ENCODE measurements around the gene FGF6. TPM values are rescaled to one million over a fixed set of nuclear protein-coding genes. Genes with fewer than 3 reads are reported as not detected.

FGF6 gene
- total and polyA plus RNA-seq, 2 of the 13 experiments (the other 11 are each of a cell fraction or from before 2014, with no cell fraction given), result not detected

- no peak overlapping the region for H3K4me2 ChIP-seq (ENCODE audit: low read depth, low read length)
- DNase-seq (ENCODE audit: low spot score) (no peak), ATAC-seq (no peak), FAIRE-seq (no peak)
- H3K4me3 ChIP-seq (replicated peaks in 1 of 3; ENCODE audit: insufficient read depth in 1 of 3, low read depth in 2 of 3, low read length in 3 of 3), result no peak overlapping the region
- POLR2A ChIA-PET, result no interaction called here
- no peak overlapping the region for H3K9ac ChIP-seq (ENCODE audit: insufficient read depth, low read depth, low read length)
- no peaks in the 10 kb centered on the region for H4K20me1 ChIP-seq (ENCODE audit: insufficient read depth, low read length)
- WGBS (ENCODE audit: low lambda C conversion rate), result 44% methylated on average over 9 of the region's 17 CpGs
- H3K4me1 ChIP-seq (ENCODE audit: insufficient read depth, low read length), result no peaks in the 10 kb centered on the region
- in situ Hi-C loops (cut with HindIII; ENCODE audit: extremely low pct_ligation_motif_present, low pct_unique_long_range_greater_than_20kb), result no loop called here
- intact Hi-C loops (cut with micrococcal nuclease; ENCODE audit: unreplicated experiment), result no loop called here
- no peaks in the 10 kb centered on the region for H3K79me2 ChIP-seq (ENCODE audit: insufficient read depth, low read length)
- no peak overlapping the region for H3K27ac ChIP-seq (ENCODE audit: extremely low read length, insufficient read depth, low read length)
- H3K9me3 ChIP-seq (ENCODE audit: low read length), result no peaks in the 10 kb centered on the region
- H3K36me3 ChIP-seq (replicated peaks in 1 of 2; ENCODE audit: control insufficient read depth in 1 of 2, insufficient read depth in 2 of 2, low read length in 2 of 2), result no peaks in the 10 kb centered on the region
- H3K27me3 ChIP-seq (ENCODE audit: control insufficient read depth in 1 of 2, insufficient read depth in 2 of 2, low read length in 2 of 2), result peaks cover 6 to 52% of the 10 kb centered on the region in 2 experiments
- CTCF ChIA-PET (ENCODE audit: low intra/inter-chr PET ratio, low total read pairs), result no interaction called here
- H2AFZ ChIP-seq (ENCODE audit: low read length), result no peak overlapping the region
- TF ChIP-seq FLYWCH1 (CRISPR knock-in tag; IDR thresholded peaks at IDR 0.05), result no peak
- no peak for TF ChIP-seq BHLHE40 (IDR thresholded peaks at IDR 0.05; ENCODE audit: low read length)
- TF ChIP-seq BCL3 (CRISPR knock-in tag; IDR thresholded peaks at IDR 0.05), result no peak
- TF ChIP-seq DPF2 (CRISPR knock-in tag; IDR thresholded peaks at IDR 0.05; ENCODE audit: borderline replicate concordance, low read depth), result no peak
- TF ChIP-seq ZNF709 (CRISPR knock-in tag; IDR thresholded peaks at IDR 0.05), result no peak
- no peak for TF ChIP-seq ZNF577 (CRISPR knock-in tag; IDR thresholded peaks at IDR 0.05; ENCODE audit: borderline replicate concordance, low read depth)
- TF ChIP-seq GMEB2 (CRISPR knock-in tag; IDR thresholded peaks at IDR 0.05; ENCODE audit: low read depth), result no peak
- no peak for TF ChIP-seq ZMAT3 (CRISPR knock-in tag; conservative IDR thresholded peaks at IDR 0.05)
- TF ChIP-seq USF2 (IDR thresholded peaks at IDR 0.05; ENCODE audit: low read depth, low read length), result no peak
- no peak for TF ChIP-seq USF2 (CRISPR knock-in tag; IDR thresholded peaks at IDR 0.05; ENCODE audit: borderline replicate concordance)
- TF ChIP-seq TIGD3 (CRISPR knock-in tag; IDR thresholded peaks at IDR 0.05; ENCODE audit: borderline replicate concordance), result no peak
- no peak for TF ChIP-seq HNRNPH1 (optimal IDR thresholded peaks at IDR 0.05; ENCODE audit: low read depth, low read length)
- BruUV-seq (replicated peaks), result no TSS peak
Measured at GRCh38 chr12:4443616-4444015, 2.0 kb downstream of the FGF6 start.
